ENCODE measurements around the gene MAGEB6B.

GRCh38 chrX:26146024-26146423 lies 14.4 kb upstream of the MAGEB6B start:
- TF ChIP-seq CTCF (IDR thresholded peaks at IDR 0.05; ENCODE audit: borderline replicate concordance, extremely low read depth, low read length, poor library complexity, severe bottlenecking) (no peak), EZH2 (IDR thresholded peaks at IDR 0.05; ENCODE audit: borderline replicate concordance, low read depth, low read length, severe bottlenecking) (no peak)

Data from DND-41 (cell line).